GM23248 (cell line): ENCODE data around the gene CCT6A. TPM values are rescaled to one million over a fixed set of nuclear protein-coding genes. Genes with fewer than 3 reads are reported as not detected.
"Not testable (repeated sequence)": the region's sequence is repeated elsewhere in the genome, so short reads cannot be mapped to it uniquely, and the experiment has no call there.

Experiments
- DNase-seq: peaks from one replicate; pipeline ENCODE4 v3.0.0-alpha.2; 2015
- H2AFZ ChIP-seq: fragments of 200-600 bp; sonication (generic); 2 replicates; pipeline ENCODE4 v1.6.1; 2016; ENCODE audit warnings: antibody characterized with exemption
- H3F3A ChIP-seq: fragments of 200-600 bp; sonication (generic); 2 replicates; pipeline ENCODE4 v1.6.1; 2016; ENCODE audit warnings: mild to moderate bottlenecking, antibody characterized with exemption, mixed run types; ENCODE audit not compliant: insufficient read depth
- H3K27ac ChIP-seq: fragments of 200-600 bp; sonication (generic); 2 replicates; pipeline ENCODE4 v1.5.1; 2016; ENCODE audit warnings: mild to moderate bottlenecking
- H3K27me3 ChIP-seq: fragments of 200-600 bp; sonication (generic); replicated peaks from 2 replicates; pipeline ENCODE4 v1.6.1; 2016; ENCODE audit warnings: mild to moderate bottlenecking; ENCODE audit not compliant: insufficient read depth
- H3K36me3 ChIP-seq: fragments of 200-600 bp; sonication (generic); 2 replicates; pipeline ENCODE4 v1.6.1; 2016; ENCODE audit warnings: low read depth, mild to moderate bottlenecking
- H3K4me1 ChIP-seq: fragments of 200-600 bp; sonication (generic); 2 replicates; pipeline ENCODE4 v1.6.1; 2016; ENCODE audit warnings: mild to moderate bottlenecking; ENCODE audit not compliant: insufficient read depth
- H3K4me2 ChIP-seq: fragments of 200-600 bp; sonication (generic); one replicate; pipeline ENCODE4 v1.6.1; 2016; ENCODE audit warnings: mild to moderate bottlenecking; ENCODE audit not compliant: unreplicated experiment
- H3K4me3 ChIP-seq: fragments of 200-600 bp; sonication (generic); 2 replicates; pipeline ENCODE4 v1.5.1; 2016; ENCODE audit warnings: mild to moderate bottlenecking
- H3K79me2 ChIP-seq: fragments of 200-600 bp; sonication (generic); 2 replicates; pipeline ENCODE4 v1.6.1; 2016; ENCODE audit warnings: mild to moderate bottlenecking; ENCODE audit not compliant: insufficient read depth
- H3K9ac ChIP-seq: fragments of 200-600 bp; sonication (generic); 2 replicates; pipeline ENCODE4 v1.6.1; 2016; ENCODE audit warnings: mild to moderate bottlenecking
- H3K9me2 ChIP-seq: fragments of 200-600 bp; sonication (generic); 2 replicates; pipeline ENCODE4 v1.6.1; 2016; ENCODE audit warnings: mixed run types, mild to moderate bottlenecking, moderate library complexity; ENCODE audit not compliant: insufficient read depth
- H3K9me3 ChIP-seq: fragments of 200-600 bp; sonication (generic); one replicate; pipeline ENCODE4 v1.6.1; 2017; ENCODE audit warnings: low read depth
- H4K20me1 ChIP-seq: fragments of 200-600 bp; sonication (generic); 2 replicates; pipeline ENCODE4 v1.6.0; 2016; ENCODE audit not compliant: insufficient read depth
- EZH2 ChIP-seq: fragments of 200-600 bp; sonication (generic); IDR thresholded peaks from 2 replicates; pipeline ENCODE4 v1.6.1; 2018; ENCODE audit warnings: antibody characterized with exemption, mild to moderate bottlenecking; ENCODE audit not compliant: insufficient read depth, poor library complexity, severe bottlenecking
- EZH2phosphoT487 ChIP-seq: fragments of 200-600 bp; sonication (generic); IDR thresholded peaks from 2 replicates; pipeline ENCODE4 v1.6.1; 2018; ENCODE audit warnings: antibody characterized with exemption, moderate library complexity, mild to moderate bottlenecking, low read depth; ENCODE audit not compliant: insufficient read depth
- WGBS, 2 experiments: methylation state at CpG; one replicate each; pipeline ENCODE4 v1.1.6; 2015 to 2017; ENCODE audit warnings: low lambda C conversion rate in 2 of 2, low coverage in 1 of 2; ENCODE audit errors: missing lambda C conversion rate in 2 of 2; 5-methylcytosine and 5-hydroxymethylcytosine counted together
- in situ Hi-C: fragments of 300-500 bp; cut with MboI; formaldehyde crosslinking; loops from 2 replicates; pipeline ENCODE4 v1.15.0; 2020
- polyA plus RNA-seq: library from polyadenylated mRNA; unstranded; fragments of >200 nt; fragmentation: Nextera tagmentation; extraction: Ambion mirVana; gene quantifications from 2 replicates; pipeline ENCODE4 v1.2.1, GENCODE V29; 2016
- total RNA-seq: library from RNA; depleted of rRNA; stranded (reverse); fragments of >200 nt; shearing (Covaris generic); gene quantifications from 2 replicates; pipeline ENCODE4 v1.2.3, GENCODE V29; 2014

The CCT6A gene
- total and polyA plus RNA-seq, 2 experiments from 2014 or later = 113 to 148 TPM

DNA sequence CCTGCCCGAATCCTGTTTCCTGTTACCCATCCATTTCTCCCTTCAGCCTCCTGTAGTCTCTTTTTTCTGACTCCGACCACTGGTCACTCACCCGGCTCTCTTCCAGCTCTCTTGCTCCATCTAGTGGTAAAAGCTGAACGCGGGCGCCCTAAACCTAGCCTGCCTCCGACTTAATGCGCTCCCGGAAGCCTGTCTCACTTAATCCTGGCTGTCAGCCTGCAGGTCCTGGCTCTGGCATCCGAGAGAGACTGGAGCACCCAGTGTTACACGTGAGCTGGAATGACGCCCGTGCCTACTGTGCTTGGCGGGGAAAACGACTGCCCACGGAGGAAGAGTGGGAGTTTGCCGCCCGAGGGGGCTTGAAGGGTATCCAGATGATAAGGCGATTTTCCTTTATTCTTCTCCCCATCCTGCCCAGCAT, 22.8 kb downstream of the CCT6A start:
- peaks cover 4% of the 10 kb centered on the region; the same call in 1 of the 2 replicates for H3K4me1 ChIP-seq
- no peak overlapping the region for H3K4me3 ChIP-seq
- H3K9ac ChIP-seq = no peak overlapping the region
- in situ Hi-C loops = loop anchor here (10.0 to 25.0 kb wide), 2 partner anchors 430 to 1312 kb away; partner anchors contain the start of gene SEC61G
- no peaks in the 10 kb centered on the region for H3K79me2 ChIP-seq
- no peak overlapping the region for H3K4me2 ChIP-seq
- H3F3A ChIP-seq = 0 out of 2 replicates have a peak, but pooled peaks cover 8% of the 10 kb centered on the region
- DNase-seq = peak; percentile 88
- no peaks in the 10 kb centered on the region for H4K20me1 ChIP-seq
- H2AFZ ChIP-seq = no peak overlapping the region
- no peaks in the 10 kb centered on the region for H3K27me3 ChIP-seq
- peaks cover 6% of the 10 kb centered on the region for H3K36me3 ChIP-seq
- no peaks in the 10 kb centered on the region for H3K9me3 ChIP-seq
- no peaks in the 10 kb centered on the region for H3K9me2 ChIP-seq
- TF ChIP-seq EZH2phosphoT487 (no peak), EZH2 (no peak)
- no peak overlapping the region for H3K27ac ChIP-seq
- WGBS, 2 experiments = 14 to 20% methylated on average over 15 to 19 of the region's 19 CpGs

DNA sequence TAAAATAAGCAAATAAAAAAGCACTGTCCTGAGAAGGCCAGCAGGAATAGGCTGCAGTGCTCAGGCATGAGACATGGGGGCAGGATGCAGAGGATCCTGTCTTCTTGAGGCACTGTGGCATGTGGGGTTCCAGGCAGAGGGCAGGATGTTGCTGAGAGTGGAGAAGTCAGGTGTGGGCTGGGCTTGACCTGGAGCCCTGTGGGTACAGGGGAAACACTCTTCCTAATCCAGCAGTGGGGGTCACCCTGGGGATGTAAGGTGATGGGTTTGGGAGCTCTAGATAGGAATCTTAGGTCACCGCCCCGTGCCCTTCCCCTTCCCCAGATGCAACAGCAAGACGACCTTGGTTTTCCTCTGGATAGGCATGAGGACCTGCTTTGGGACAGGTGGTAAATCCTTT, 26.1 kb downstream of the CCT6A start:
- Histone ChIP-seq H3K27ac (no peak overlapping the region), H3K9me3 (no peaks in the 10 kb centered on the region), H3K4me3 (no peak overlapping the region), H3K4me1 (peaks cover 7% of the 10 kb centered on the region; the same call in 1 of the 2 replicates), H3K36me3 (no peaks in the 10 kb centered on the region; the same call in 1 of the 2 replicates), H3K4me2 (no peak overlapping the region), H3K27me3 (no peaks in the 10 kb centered on the region), H4K20me1 (no peaks in the 10 kb centered on the region), H3K9me2 (no peaks in the 10 kb centered on the region), H3F3A (0 out of 2 replicates have a peak, but pooled peaks cover under 1% of the 10 kb centered on the region), H3K79me2 (no peaks in the 10 kb centered on the region), H3K9ac (no peak overlapping the region), H2AFZ (no peak overlapping the region)
- no peak for DNase-seq
- 94 to 96% methylated on average over 3 of the region's 3 CpGs for WGBS, 2 experiments
- in situ Hi-C loops = loop anchor here (10.0 kb wide), 1 partner anchor 433 kb away; no protein-coding TSS in a partner anchor
- TF ChIP-seq EZH2 = no peak
- TF ChIP-seq EZH2phosphoT487 = no peak

DNA sequence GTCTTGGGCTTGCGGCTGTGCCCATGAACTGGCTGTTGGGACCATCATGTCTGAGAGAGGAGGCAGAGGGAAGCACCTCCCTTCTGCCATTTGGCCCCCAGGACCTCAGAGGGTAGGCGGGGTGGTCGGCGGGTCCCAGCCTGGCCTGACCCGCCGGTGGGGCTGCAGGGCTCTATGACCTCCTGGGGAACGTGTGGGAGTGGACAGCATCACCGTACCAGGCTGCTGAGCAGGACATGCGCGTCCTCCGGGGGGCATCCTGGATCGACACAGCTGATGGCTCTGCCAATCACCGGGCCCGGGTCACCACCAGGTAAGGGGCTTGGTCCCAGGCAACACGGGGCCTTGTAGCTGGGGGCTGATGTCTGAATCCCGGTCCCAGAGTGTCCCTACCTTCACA, 26.6 kb downstream of the CCT6A start:
- H3K9me2 ChIP-seq = no peaks in the 10 kb centered on the region
- WGBS, 2 experiments = 93 to 99% methylated on average over 15 to 16 of the region's 16 CpGs
- in situ Hi-C loops = loop anchor here (10.0 kb wide), 1 partner anchor 433 kb away; no protein-coding TSS in a partner anchor
- H3F3A ChIP-seq = no peaks in the 10 kb centered on the region
- no peaks in the 10 kb centered on the region for H4K20me1 ChIP-seq
- H3K79me2 ChIP-seq = no peaks in the 10 kb centered on the region
- no peaks in the 10 kb centered on the region for H3K27me3 ChIP-seq
- H3K36me3 ChIP-seq = no peaks in the 10 kb centered on the region; the same call in 1 of the 2 replicates
- H3K27ac ChIP-seq = no peak overlapping the region
- no peak overlapping the region for H3K4me2 ChIP-seq
- H3K4me1 ChIP-seq = peaks cover 7% of the 10 kb centered on the region; the same call in 1 of the 2 replicates
- no peak for TF ChIP-seq EZH2
- TF ChIP-seq EZH2phosphoT487 = no peak
- H3K9me3 ChIP-seq = no peaks in the 10 kb centered on the region
- no peak for DNase-seq
- H3K9ac ChIP-seq = no peak overlapping the region
- H2AFZ ChIP-seq = no peak overlapping the region
- no peak overlapping the region for H3K4me3 ChIP-seq

DNA sequence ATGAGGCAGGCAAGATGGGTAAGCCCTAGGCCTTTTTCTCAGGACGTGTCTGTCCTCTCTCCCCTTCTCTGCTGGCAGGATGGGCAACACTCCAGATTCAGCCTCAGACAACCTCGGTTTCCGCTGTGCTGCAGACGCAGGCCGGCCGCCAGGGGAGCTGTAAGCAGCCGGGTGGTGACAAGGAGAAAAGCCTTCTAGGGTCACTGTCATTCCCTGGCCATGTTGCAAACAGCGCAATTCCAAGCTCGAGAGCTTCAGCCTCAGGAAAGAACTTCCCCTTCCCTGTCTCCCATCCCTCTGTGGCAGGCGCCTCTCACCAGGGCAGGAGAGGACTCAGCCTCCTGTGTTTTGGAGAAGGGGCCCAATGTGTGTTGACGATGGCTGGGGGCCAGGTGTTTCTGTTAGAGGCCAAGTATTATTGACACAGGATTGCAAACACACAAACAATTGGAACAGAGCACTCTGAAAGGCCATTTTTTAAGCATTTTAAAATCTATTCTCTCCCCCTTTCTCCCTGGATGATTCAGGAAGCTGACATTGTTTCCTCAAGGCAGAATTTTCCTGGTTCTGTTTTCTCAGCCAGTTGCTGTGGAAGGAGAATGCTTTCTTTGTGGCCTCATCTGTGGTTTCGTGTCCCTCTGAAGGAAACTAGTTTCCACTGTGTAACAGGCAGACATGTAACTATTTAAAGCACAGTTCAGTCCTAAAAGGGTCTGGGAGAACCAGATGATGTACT, 28.1 kb downstream of the CCT6A start:
- Histone ChIP-seq H3K4me3 (no peak overlapping the region), H3K4me2 (no peak overlapping the region), H3K9ac (peak overlapping the region; percentile 26; the same call in 1 of the 2 replicates), H3F3A (no peaks in the 10 kb centered on the region), H3K79me2 (no peaks in the 10 kb centered on the region), H3K36me3 (no peaks in the 10 kb centered on the region; the same call in 1 of the 2 replicates), H3K4me1 (peaks cover 7% of the 10 kb centered on the region; the same call in 1 of the 2 replicates), H4K20me1 (no peaks in the 10 kb centered on the region), H3K27ac (peak overlapping the region; percentile 32; the same call in 1 of the 2 replicates), H3K9me2 (no peaks in the 10 kb centered on the region), H2AFZ (0 out of 2 replicates have a peak overlapping the region, but pooled peaks have one; percentile 11), H3K27me3 (no peaks in the 10 kb centered on the region), H3K9me3 (no peaks in the 10 kb centered on the region)
- peak; percentile 89 for DNase-seq
- 23 to 25% methylated on average over 12 of the region's 12 CpGs for WGBS, 2 experiments
- in situ Hi-C loops = loop anchor here (10.0 kb wide), 1 partner anchor 435 kb away; no protein-coding TSS in a partner anchor
- no peak for TF ChIP-seq EZH2
- TF ChIP-seq EZH2phosphoT487 = no peak

DNA sequence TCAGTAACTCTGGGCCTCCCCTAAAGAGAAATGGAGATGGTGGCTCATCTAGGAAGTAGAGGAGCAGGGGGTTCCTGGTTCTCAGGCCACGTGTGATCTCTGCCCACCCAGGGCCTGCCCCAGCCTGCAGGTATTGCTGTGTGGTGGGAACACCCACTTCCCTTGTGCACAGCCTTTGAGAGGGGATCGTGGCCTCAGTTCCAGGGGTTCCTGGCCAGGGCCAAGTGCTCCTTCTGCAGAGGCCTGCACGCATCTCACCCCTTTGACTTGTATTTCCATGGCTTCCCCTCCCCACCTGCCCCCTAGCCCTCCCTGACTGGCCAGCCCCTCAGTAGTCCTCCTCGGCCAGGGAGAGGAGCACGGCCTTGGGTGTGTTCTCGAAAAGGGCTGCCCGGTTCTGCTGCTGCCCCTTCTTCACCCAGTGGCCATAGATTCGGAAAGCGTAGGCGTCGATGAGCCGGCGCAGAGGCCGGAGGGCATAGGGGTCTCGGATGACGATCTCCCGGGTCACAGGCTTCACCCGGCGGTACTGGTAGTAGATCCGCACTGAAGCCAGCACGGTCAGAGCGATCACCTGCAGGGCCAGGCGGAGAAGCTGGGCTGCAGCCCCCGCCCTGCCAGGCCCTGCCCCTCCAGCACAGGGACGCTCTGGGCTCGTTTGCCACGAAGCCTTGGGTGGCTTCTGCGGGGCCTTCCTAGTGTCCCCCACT, 29.3 kb downstream of the CCT6A start:
- H3K27ac ChIP-seq, H3K4me1 ChIP-seq, H3K36me3 ChIP-seq, H2AFZ ChIP-seq, H3K27me3 ChIP-seq, H3K79me2 ChIP-seq, H3K9ac ChIP-seq, H3K4me2 ChIP-seq, H4K20me1 ChIP-seq, DNase-seq, H3K9me2 ChIP-seq, H3K9me3 ChIP-seq, in situ Hi-C loops, H3K4me3 ChIP-seq, H3F3A ChIP-seq: not testable (repeated sequence)
- WGBS, 2 experiments = 94 to 95% methylated on average over 25 to 26 of the region's 28 CpGs
